ENCODE results near the gene ABCA6. TPM values are rescaled to one million over a fixed set of nuclear protein-coding genes. Genes with fewer than 3 reads are reported as not detected.

ABCA6 gene
- total RNA-seq, 1 donor from 2014 or later = 0.31 TPM

DNA sequence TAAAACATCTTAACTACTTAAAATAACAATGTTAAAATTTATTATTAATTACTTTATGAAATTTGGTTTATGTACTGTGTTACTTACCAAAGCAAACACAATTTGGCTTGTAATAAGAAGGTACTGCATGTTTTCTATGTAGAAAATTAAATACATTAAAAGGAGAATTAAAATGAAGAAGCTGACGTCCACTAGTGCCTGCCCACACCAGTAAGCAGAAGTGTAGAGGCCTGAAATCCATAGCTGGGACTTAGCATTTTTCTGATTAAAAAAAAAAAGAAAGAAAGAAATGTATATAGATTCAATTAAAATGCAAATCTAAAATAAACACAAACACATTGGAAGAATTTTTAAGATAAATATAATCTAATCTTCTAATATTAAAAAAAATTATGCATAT lies 45.2 kb downstream of the ABCA6 start:
- TF ChIP-seq, protein P1, sequence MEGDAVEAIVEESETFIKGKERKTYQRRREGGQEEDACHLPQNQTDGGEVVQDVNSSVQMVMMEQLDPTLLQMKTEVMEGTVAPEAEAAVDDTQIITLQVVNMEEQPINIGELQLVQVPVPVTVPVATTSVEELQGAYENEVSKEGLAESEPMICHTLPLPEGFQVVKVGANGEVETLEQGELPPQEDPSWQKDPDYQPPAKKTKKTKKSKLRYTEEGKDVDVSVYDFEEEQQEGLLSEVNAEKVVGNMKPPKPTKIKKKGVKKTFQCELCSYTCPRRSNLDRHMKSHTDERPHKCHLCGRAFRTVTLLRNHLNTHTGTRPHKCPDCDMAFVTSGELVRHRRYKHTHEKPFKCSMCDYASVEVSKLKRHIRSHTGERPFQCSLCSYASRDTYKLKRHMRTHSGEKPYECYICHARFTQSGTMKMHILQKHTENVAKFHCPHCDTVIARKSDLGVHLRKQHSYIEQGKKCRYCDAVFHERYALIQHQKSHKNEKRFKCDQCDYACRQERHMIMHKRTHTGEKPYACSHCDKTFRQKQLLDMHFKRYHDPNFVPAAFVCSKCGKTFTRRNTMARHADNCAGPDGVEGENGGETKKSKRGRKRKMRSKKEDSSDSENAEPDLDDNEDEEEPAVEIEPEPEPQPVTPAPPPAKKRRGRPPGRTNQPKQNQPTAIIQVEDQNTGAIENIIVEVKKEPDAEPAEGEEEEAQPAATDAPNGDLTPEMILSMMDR (IDR thresholded peaks at IDR 0.05; ENCODE audit: unreplicated experiment) = no peak
- no peak overlapping the region for H3K4me3 Mint-ChIP-seq (ENCODE audit: low read depth)
- no peak for DNase-seq (ENCODE audit: low spot score, unreplicated experiment)
- H3K27me3 Mint-ChIP-seq = no peaks in the 10 kb centered on the region
- H3K27ac Mint-ChIP-seq = no peak overlapping the region
- no peaks in the 10 kb centered on the region for H3K9me3 Mint-ChIP-seq (ENCODE audit: low read depth)
- H3K36me3 Mint-ChIP-seq (ENCODE audit: insufficient read depth) = no peaks in the 10 kb centered on the region
- H3K4me1 Mint-ChIP-seq (ENCODE audit: low read depth) = peaks cover 7% of the 10 kb centered on the region

DNA sequence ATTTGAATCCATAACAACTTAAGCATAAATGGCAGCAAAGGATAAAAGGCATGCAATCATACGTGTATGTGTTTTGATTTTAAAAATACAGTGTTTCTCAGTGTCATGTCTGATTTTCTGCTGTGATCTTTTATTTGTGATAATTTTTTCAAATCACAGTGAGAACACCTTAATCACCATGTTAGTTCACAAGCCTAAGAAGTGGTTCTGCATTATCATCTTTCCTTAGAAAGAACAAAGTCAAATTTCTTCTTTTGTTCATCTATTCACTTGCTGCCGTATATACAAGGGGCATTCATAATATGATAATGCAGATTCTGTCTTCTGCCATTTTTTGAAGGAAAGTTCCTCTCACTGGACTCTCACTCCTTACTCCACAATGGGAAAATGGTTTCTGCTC lies 47.7 kb downstream of the ABCA6 start:
- H3K9me3 Mint-ChIP-seq (ENCODE audit: low read depth) = no peaks in the 10 kb centered on the region
- H3K27me3 Mint-ChIP-seq = no peaks in the 10 kb centered on the region
- H3K4me1 Mint-ChIP-seq (ENCODE audit: low read depth) = peaks cover 7% of the 10 kb centered on the region
- TF ChIP-seq, protein P1 (IDR thresholded peaks at IDR 0.05; ENCODE audit: unreplicated experiment) = no peak
- no peak for DNase-seq (ENCODE audit: low spot score, unreplicated experiment)
- no peaks in the 10 kb centered on the region for H3K36me3 Mint-ChIP-seq (ENCODE audit: insufficient read depth)
- no peak overlapping the region for H3K27ac Mint-ChIP-seq
- no peak overlapping the region for H3K4me3 Mint-ChIP-seq (ENCODE audit: low read depth)

DNA sequence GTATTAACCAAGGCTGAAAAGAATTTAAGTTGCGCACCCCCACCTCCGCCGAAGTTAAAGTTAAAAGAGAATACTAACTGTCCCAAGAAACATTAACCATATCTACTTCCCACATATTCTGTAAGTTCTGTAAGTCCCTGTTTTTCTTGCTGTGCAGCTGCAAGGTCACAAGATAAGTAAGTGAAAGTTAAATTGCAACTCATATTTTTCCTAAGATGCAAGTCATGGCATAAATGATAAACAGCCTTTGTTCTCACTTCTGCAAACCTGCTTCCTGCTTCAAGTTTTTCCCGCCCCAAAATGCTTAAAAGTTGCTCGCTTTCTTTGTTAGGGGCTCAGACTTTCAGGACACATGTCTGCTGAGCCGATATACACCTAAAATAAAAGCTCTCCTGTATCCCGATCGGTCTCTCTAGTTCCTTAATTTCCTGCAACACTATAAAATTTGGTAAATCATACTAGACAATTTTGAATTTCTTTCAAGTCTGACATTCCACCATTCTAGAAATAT lies 48.4 kb downstream of the ABCA6 start:
- DNase-seq (ENCODE audit: low spot score, unreplicated experiment) = no peak
- Mint-ChIP-seq H3K27me3 (no peaks in the 10 kb centered on the region), H3K36me3 (ENCODE audit: insufficient read depth) (no peaks in the 10 kb centered on the region), H3K4me3 (ENCODE audit: low read depth) (no peak overlapping the region), H3K9me3 (ENCODE audit: low read depth) (no peaks in the 10 kb centered on the region), H3K27ac (no peak overlapping the region), H3K4me1 (ENCODE audit: low read depth) (peaks cover 7% of the 10 kb centered on the region)
- TF ChIP-seq, protein P1 (IDR thresholded peaks at IDR 0.05; ENCODE audit: unreplicated experiment) = no peak

DNA sequence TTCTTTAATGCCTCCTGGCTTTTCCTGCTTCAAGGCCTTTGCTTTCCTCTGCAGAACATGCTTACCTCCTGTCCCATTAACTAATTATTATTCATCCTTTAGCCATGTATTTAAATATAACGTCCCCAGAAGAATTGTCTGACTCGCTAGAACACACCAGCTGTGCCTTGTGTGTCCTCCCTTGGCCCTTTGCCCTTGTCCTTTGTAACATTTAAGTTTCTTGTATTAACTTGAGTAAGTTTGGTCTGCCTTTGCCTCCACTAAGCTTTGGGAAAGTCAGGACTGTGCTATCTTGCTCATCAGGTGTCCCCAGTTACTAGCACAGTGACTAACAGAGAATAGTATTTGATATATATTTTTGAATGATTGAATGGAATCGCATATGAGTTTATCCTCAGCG lies 51.3 kb downstream of the ABCA6 start:
- no peaks in the 10 kb centered on the region for H3K9me3 Mint-ChIP-seq (ENCODE audit: low read depth)
- DNase-seq (ENCODE audit: low spot score, unreplicated experiment) = no peak
- no peak overlapping the region for H3K27ac Mint-ChIP-seq
- TF ChIP-seq, protein P1 (IDR thresholded peaks at IDR 0.05; ENCODE audit: unreplicated experiment) = no peak
- no peaks in the 10 kb centered on the region for H3K36me3 Mint-ChIP-seq (ENCODE audit: insufficient read depth)
- H3K4me1 Mint-ChIP-seq (ENCODE audit: low read depth) = peaks cover 7% of the 10 kb centered on the region
- no peak overlapping the region for H3K4me3 Mint-ChIP-seq (ENCODE audit: low read depth)
- no peaks in the 10 kb centered on the region for H3K27me3 Mint-ChIP-seq

DNA sequence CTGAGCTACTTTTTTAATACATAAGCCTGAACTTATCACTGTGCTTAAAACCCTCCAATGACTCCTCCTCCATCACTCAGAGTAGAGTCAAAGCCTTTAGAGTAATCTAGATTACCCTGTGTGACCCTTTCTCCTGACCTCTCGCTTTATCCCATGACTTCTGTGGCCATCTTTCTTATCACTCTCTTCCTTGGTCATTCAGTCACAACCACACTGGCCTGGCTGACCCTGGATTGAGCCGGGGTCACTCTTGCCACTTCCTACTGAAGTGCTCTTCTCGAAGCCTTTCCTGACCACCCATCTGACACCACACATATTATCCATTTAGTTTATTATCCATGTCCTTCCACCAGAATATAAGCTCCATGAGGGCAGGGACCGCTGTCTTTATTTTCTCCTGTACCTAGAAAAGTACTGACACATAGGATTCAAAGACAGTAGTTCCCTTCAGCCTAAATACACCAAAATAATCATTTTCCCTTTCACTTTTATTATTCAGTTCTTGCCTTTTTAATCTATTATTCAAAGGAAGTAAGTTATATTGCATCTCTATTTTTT lies 53.0 kb downstream of the ABCA6 start:
- TF ChIP-seq, protein P1 (IDR thresholded peaks at IDR 0.05; ENCODE audit: unreplicated experiment) = no peak
- DNase-seq (ENCODE audit: low spot score, unreplicated experiment) = no peak
- Mint-ChIP-seq H3K36me3 (ENCODE audit: insufficient read depth) (no peaks in the 10 kb centered on the region), H3K27ac (no peak overlapping the region), H3K4me1 (ENCODE audit: low read depth) (peaks cover 5% of the 10 kb centered on the region), H3K27me3 (no peaks in the 10 kb centered on the region), H3K4me3 (ENCODE audit: low read depth) (no peak overlapping the region), H3K9me3 (ENCODE audit: low read depth) (peaks cover 6% of the 10 kb centered on the region)
